ENCODE measurements around the gene NHEJ1. TPM values are rescaled to one million over a fixed set of nuclear protein-coding genes. Genes with fewer than 3 reads are reported as not detected.

The NHEJ1 gene
- total and polyA plus RNA-seq, 2 donors (not counting 3 experiments of a cell fraction or from before 2014, with no cell fraction given) = 12.8 to 12.9 TPM

- H3K27ac ChIP-seq (ENCODE audit: insufficient read depth, low read depth, low read length) = no peak overlapping the region
- dilution Hi-C loops (cut with MboI; ENCODE audit: extremely low pct_ligation_motif_present, low sequenced_read_pairs) (no loop called here), intact Hi-C loops (cut with micrococcal nuclease) (no loop called here)
- no peaks in the 10 kb centered on the region for H3K4me1 ChIP-seq (ENCODE audit: control insufficient read depth, extremely low read depth, insufficient read depth, low read length)
- no peak for DNase-seq (ENCODE audit: low read depth, low spot score)
- no peak overlapping the region for H3K9ac ChIP-seq (replicated peaks; ENCODE audit: extremely low read depth, insufficient read depth, low read length)
- H3K36me3 ChIP-seq (ENCODE audit: control insufficient read depth in 2 of 2, extremely low read depth in 1 of 2, insufficient read depth in 2 of 2, low read length in 2 of 2) = peaks cover 0 to 4% of the 10 kb centered on the region in 2 experiments
- no peak for FAIRE-seq
- ChIA-PET CTCF (interaction anchor here (0.8 to 7.3 kb wide), 15 partner anchors 8 to 231 kb away, joined by 3 to 135 read pairs (median 15); partner anchors contain the start of gene IHH), POLR2A (no interaction called here)
- H2AFZ ChIP-seq (ENCODE audit: low read depth, low read length) = no peak overlapping the region
- no peaks in the 10 kb centered on the region for H3K27me3 ChIP-seq (ENCODE audit: control insufficient read depth in 2 of 2, insufficient read depth in 2 of 2, low read length in 2 of 2)
- no peaks in the 10 kb centered on the region for H3K79me2 ChIP-seq (ENCODE audit: control insufficient read depth, insufficient read depth, low read length)
- no peak overlapping the region for H3K4me2 ChIP-seq (ENCODE audit: insufficient read depth, low read length)
- H4K20me1 ChIP-seq (replicated peaks; ENCODE audit: control insufficient read depth, extremely low read depth, insufficient read depth, low read length) = no peaks in the 10 kb centered on the region
- H3K9me3 ChIP-seq (replicated peaks; ENCODE audit: control insufficient read depth, insufficient read depth, low read length) = no peaks in the 10 kb centered on the region
- H3K4me3 ChIP-seq (replicated peaks in 1 of 3; ENCODE audit: insufficient read depth in 1 of 3, low read depth in 1 of 3, low read length in 3 of 3) = no peak overlapping the region
- H3K9me1 ChIP-seq (replicated peaks; ENCODE audit: control insufficient read depth, extremely low read depth, insufficient read depth, low read length) = no peaks in the 10 kb centered on the region
- TF ChIP-seq MYC (IDR thresholded peaks at IDR 0.05; ENCODE audit: low read depth, low read length) (no peak), FOS (IDR thresholded peaks at IDR 0.05; ENCODE audit: borderline replicate concordance, insufficient read depth, low read length) (no peak), EZH2 (IDR thresholded peaks at IDR 0.05; ENCODE audit: borderline replicate concordance, low read depth, low read length, severe bottlenecking) (no peak), MAX (IDR thresholded peaks at IDR 0.05; ENCODE audit: insufficient read depth, insufficient read length) (no peak), JUN (IDR thresholded peaks at IDR 0.05; ENCODE audit: borderline replicate concordance, insufficient read depth, insufficient read length, low read depth) (no peak), POLR2A (IDR thresholded peaks at IDR 0.05; ENCODE audit: low read depth, low read length) (no peak), POLR2AphosphoS5 (IDR thresholded peaks at IDR 0.05; ENCODE audit: insufficient read depth, low read depth, low read length) (no peak), CTCF (IDR thresholded peaks at IDR 0.05; ENCODE audit: extremely low read depth in 1 of 2, insufficient read depth in 1 of 2, low read depth in 1 of 2, low read length in 2 of 2) (no peak), GATA2 (IDR thresholded peaks at IDR 0.05; ENCODE audit: insufficient read depth, insufficient read length, low read depth, low read length) (no peak)
- no TSS peak for BruUV-seq (replicated peaks)
These were observed 89.3 kb downstream of the NHEJ1 start for GRCh38 chr2:219071131-219071816.
